Mesothelial cell of epicardium (in vitro differentiated cells): Measurements from ENCODE around the gene ACOXL. TPM values are rescaled to one million over a fixed set of nuclear protein-coding genes. Genes with fewer than 3 reads are reported as not detected.

Experiments
- DNase-seq, 2 experiments: peaks; one replicate each; pipeline ENCODE4 v3.0.0; 2021; ENCODE audit warnings: low spot score in 2 of 2; ENCODE audit not compliant: unreplicated experiment in 2 of 2
- H3K27ac Mint-ChIP-seq: 2 replicates; pipeline ENCODE4 v1.8.0; 2021; ENCODE audit warnings: mixed read lengths
- H3K27me3 Mint-ChIP-seq: 2 replicates; pipeline ENCODE4 v1.8.0; 2021; ENCODE audit warnings: low read depth, mixed read lengths
- H3K36me3 Mint-ChIP-seq: 2 replicates; pipeline ENCODE4 v1.8.0; 2021; ENCODE audit warnings: mixed read lengths
- H3K4me1 Mint-ChIP-seq: 2 replicates; pipeline ENCODE4 v1.8.0; 2021; ENCODE audit warnings: mixed read lengths
- H3K4me3 Mint-ChIP-seq: 2 replicates; pipeline ENCODE4 v1.8.0; 2021; ENCODE audit warnings: mild to moderate bottlenecking, moderate library complexity, mixed read lengths
- H3K9me3 Mint-ChIP-seq: 2 replicates; pipeline ENCODE4 v1.8.0; 2021; ENCODE audit warnings: mixed read lengths
- CTCF ChIP-seq: fragments of 200-600 bp; sonication (generic); IDR thresholded peaks from one replicate; pipeline ENCODE4 v1.5.0; 2021; ENCODE audit warnings: antibody characterized with exemption; ENCODE audit not compliant: unreplicated experiment
- total RNA-seq: library from RNA; stranded (reverse); gene quantifications from 3 replicates; pipeline ENCODE4 v1.2.1, GENCODE V29; 2021

The ACOXL gene
- total RNA-seq, 1 donor from 2014 or later = 0.20 TPM

- H3K4me3 Mint-ChIP-seq = no peak overlapping the region
- peaks cover 2% of the 10 kb centered on the region for H3K36me3 Mint-ChIP-seq
- no peak for TF ChIP-seq CTCF
- no peak for DNase-seq
- H3K27ac Mint-ChIP-seq = peak overlapping the region; percentile 27
- peaks cover 30% of the 10 kb centered on the region for H3K9me3 Mint-ChIP-seq
- peaks cover 18% of the 10 kb centered on the region for H3K27me3 Mint-ChIP-seq
- peaks cover 21% of the 10 kb centered on the region for H3K4me1 Mint-ChIP-seq
These were observed 265.9 kb downstream of the ACOXL start for GRCh38 chr2:110998311-110998710.

GRCh38 chr2:110999626-111000025, 267.3 kb downstream of the ACOXL start:
- TF ChIP-seq CTCF = no peak
- peaks cover 17% of the 10 kb centered on the region for H3K4me1 Mint-ChIP-seq
- peaks cover 22% of the 10 kb centered on the region for H3K27me3 Mint-ChIP-seq
- no peak overlapping the region for H3K27ac Mint-ChIP-seq
- H3K36me3 Mint-ChIP-seq = peaks cover 2% of the 10 kb centered on the region
- DNase-seq = no peak
- no peak overlapping the region for H3K4me3 Mint-ChIP-seq
- peaks cover 30% of the 10 kb centered on the region for H3K9me3 Mint-ChIP-seq

GRCh38 chr2:111005307-111005706, 272.9 kb downstream of the ACOXL start:
- H3K9me3 Mint-ChIP-seq = peaks cover 39% of the 10 kb centered on the region
- peaks cover 40% of the 10 kb centered on the region for H3K27me3 Mint-ChIP-seq
- no peak overlapping the region for H3K4me3 Mint-ChIP-seq
- no peak for DNase-seq
- no peaks in the 10 kb centered on the region for H3K4me1 Mint-ChIP-seq
- no peak for TF ChIP-seq CTCF
- H3K36me3 Mint-ChIP-seq = peaks cover 2% of the 10 kb centered on the region
- no peak overlapping the region for H3K27ac Mint-ChIP-seq

GRCh38 chr2:111005821-111006220, 273.4 kb downstream of the ACOXL start:
- Mint-ChIP-seq H3K4me3 (no peak overlapping the region), H3K9me3 (peaks cover 39% of the 10 kb centered on the region), H3K4me1 (no peaks in the 10 kb centered on the region), H3K36me3 (peaks cover 2% of the 10 kb centered on the region), H3K27ac (no peak overlapping the region), H3K27me3 (peaks cover 40% of the 10 kb centered on the region)
- TF ChIP-seq CTCF = no peak
- no peak for DNase-seq

GRCh38 chr2:111007757-111008688, 275.6 kb downstream of the ACOXL start:
- H3K36me3 Mint-ChIP-seq = no peaks in the 10 kb centered on the region
- H3K4me1 Mint-ChIP-seq = no peaks in the 10 kb centered on the region
- no peak overlapping the region for H3K27ac Mint-ChIP-seq
- DNase-seq = no peak
- peaks cover 37% of the 10 kb centered on the region for H3K9me3 Mint-ChIP-seq
- H3K4me3 Mint-ChIP-seq = no peak overlapping the region
- no peak for TF ChIP-seq CTCF
- peaks cover 29% of the 10 kb centered on the region for H3K27me3 Mint-ChIP-seq
